ENCODE measurements around the gene TOR1B.

DNA sequence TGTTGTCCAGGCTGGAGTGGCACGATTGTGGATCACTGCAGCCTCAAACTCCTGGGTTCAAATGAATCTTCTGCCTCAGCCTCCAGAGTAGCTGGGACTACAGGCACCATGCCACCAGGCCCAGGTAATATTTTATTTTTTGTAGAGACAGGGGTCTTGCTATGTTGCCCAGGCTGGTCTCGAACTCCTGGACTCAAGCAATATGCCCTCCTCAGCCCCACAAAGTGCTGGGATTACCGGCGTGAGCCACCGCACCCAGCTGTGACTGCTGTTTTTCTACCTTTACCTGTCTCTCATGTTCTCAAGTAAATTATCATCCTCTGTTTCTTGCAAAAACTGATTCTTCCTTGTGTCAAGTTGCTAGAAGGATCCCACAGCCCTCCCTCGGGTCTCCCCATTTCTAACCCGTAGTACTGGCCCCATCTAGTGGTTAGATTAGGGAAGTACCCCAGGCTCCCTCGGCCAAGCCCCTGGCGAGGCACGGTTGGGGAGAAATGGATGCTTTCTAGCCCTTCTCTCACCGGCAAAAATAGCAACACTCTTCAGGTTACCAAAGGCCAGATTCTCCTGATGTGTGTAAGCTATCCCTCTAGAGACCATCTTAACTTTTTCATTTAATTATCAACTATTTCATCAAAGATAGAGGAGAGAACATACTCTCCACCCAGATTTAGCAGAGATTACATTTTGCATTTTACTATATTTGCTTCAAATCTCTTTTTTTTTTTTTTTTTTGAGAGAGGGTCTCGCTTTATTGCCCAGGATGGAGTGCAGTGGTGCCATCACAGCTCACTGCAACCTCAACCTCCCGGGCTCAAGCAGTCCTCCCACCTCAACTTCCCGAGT lies 19.2 kb upstream of the TOR1B start:
- peak; percentile 100 for TF ChIP-seq ZNF121 (tag by site-specific recombination; IDR thresholded peaks at IDR 0.05)
- TF ChIP-seq, protein P1, sequence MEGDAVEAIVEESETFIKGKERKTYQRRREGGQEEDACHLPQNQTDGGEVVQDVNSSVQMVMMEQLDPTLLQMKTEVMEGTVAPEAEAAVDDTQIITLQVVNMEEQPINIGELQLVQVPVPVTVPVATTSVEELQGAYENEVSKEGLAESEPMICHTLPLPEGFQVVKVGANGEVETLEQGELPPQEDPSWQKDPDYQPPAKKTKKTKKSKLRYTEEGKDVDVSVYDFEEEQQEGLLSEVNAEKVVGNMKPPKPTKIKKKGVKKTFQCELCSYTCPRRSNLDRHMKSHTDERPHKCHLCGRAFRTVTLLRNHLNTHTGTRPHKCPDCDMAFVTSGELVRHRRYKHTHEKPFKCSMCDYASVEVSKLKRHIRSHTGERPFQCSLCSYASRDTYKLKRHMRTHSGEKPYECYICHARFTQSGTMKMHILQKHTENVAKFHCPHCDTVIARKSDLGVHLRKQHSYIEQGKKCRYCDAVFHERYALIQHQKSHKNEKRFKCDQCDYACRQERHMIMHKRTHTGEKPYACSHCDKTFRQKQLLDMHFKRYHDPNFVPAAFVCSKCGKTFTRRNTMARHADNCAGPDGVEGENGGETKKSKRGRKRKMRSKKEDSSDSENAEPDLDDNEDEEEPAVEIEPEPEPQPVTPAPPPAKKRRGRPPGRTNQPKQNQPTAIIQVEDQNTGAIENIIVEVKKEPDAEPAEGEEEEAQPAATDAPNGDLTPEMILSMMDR (tag by site-specific recombination; IDR thresholded peaks at IDR 0.05) = peak; percentile 74
- TF ChIP-seq ZBTB8A (tag by site-specific recombination; IDR thresholded peaks at IDR 0.05) = no peak
- no peak for TF ChIP-seq ZNF24 (tag by site-specific recombination; IDR thresholded peaks at IDR 0.05)
- TF ChIP-seq, protein P2, sequence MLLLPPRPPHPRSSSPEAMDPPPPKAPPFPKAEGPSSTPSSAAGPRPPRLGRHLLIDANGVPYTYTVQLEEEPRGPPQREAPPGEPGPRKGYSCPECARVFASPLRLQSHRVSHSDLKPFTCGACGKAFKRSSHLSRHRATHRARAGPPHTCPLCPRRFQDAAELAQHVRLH (tag by site-specific recombination; IDR thresholded peaks at IDR 0.05) = no peak
- no peak for TF ChIP-seq ZNF311 (tag by site-specific recombination; IDR thresholded peaks at IDR 0.05; ENCODE audit: borderline replicate concordance)
- TF ChIP-seq, protein P3, sequence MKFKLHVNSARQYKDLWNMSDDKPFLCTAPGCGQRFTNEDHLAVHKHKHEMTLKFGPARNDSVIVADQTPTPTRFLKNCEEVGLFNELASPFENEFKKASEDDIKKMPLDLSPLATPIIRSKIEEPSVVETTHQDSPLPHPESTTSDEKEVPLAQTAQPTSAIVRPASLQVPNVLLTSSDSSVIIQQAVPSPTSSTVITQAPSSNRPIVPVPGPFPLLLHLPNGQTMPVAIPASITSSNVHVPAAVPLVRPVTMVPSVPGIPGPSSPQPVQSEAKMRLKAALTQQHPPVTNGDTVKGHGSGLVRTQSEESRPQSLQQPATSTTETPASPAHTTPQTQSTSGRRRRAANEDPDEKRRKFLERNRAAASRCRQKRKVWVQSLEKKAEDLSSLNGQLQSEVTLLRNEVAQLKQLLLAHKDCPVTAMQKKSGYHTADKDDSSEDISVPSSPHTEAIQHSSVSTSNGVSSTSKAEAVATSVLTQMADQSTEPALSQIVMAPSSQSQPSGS (tag by site-specific recombination; IDR thresholded peaks at IDR 0.05; ENCODE audit: low read depth) = no peak
- TF ChIP-seq, protein P4, sequence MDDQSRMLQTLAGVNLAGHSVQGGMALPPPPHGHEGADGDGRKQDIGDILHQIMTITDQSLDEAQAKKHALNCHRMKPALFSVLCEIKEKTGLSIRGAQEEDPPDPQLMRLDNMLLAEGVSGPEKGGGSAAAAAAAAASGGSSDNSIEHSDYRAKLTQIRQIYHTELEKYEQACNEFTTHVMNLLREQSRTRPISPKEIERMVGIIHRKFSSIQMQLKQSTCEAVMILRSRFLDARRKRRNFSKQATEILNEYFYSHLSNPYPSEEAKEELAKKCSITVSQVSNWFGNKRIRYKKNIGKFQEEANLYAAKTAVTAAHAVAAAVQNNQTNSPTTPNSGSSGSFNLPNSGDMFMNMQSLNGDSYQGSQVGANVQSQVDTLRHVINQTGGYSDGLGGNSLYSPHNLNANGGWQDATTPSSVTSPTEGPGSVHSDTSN (CRISPR knock-in tag; IDR thresholded peaks at IDR 0.05) = no peak
- TF ChIP-seq TCF7L2 (IDR thresholded peaks at IDR 0.05; ENCODE audit: borderline replicate concordance, low read depth, low read length) = no peak
- no peak for TF ChIP-seq ZNF416 (tag by site-specific recombination; IDR thresholded peaks at IDR 0.05)
- TF ChIP-seq YY1 (tag by site-specific recombination; IDR thresholded peaks at IDR 0.05) = no peak
